HG02938 (cell line): ENCODE results near the gene MEGF11.

Experiments used
- ATAC-seq: cut with Tn5 transposase; IDR thresholded peaks from one replicate; pipeline ENCODE4 v1.9.1; 2021; ENCODE audit warnings: mild to moderate bottlenecking, moderate library complexity; ENCODE audit not compliant: unreplicated experiment

Gene MEGF11

DNA sequence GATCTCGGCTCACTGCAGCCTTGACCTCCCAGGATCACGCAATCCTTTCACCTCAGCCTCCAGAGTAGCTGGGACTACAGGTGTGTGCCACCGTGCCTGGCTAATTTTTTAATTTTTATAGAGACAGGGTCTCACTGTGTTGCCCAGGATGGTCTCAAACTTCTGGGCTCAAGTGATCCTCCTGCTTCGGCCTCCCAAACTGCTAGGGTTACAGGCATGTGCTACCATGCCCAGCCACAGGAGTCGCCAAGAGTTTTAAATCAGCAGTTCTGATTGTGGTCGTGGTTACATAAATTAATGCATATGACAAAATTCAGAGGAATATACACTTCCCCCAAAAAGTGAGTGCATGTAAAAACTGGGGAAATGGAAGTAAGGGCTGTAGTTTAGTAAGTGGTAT, 32.9 kb downstream of the MEGF11 start:
- no peak for ATAC-seq

DNA sequence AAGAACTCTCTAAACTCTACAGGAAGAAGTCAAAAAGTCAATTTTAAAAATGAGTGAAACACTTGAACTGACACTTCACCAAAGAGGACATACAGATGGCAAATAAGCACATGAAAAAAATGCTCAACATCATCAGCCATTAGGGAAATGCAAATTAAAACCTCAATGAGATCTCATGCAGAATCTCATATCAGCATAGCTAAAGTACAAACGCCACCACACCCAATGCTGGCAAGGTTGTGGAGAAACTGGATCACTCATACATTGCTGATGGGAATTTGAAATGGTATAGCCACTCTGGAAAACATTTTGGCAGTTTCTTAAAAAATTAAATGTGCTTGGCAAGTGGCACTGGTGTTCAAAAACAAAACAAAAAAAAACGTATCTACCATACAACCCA, 34.2 kb downstream of the MEGF11 start:
- ATAC-seq, result no peak

DNA sequence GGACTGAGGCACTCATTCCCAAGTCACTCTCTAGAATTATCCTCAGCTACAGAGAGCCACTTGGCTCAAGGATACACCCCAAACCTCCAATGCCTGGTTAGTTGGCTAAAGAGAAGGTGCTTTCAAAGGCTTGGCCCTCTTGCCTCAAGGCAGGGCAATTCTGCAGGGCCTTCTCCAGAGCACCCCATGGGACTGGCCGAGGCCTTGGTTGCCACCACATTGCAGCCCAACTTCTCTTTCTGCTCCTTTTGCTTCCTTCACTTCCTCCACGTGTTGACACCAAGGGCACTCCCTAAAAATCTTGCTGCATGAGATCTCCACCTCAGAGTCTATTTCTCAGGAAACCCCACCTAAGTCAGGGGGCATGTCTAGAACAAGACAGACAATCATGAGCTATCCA, 36.7 kb downstream of the MEGF11 start:
- no peak for ATAC-seq

DNA sequence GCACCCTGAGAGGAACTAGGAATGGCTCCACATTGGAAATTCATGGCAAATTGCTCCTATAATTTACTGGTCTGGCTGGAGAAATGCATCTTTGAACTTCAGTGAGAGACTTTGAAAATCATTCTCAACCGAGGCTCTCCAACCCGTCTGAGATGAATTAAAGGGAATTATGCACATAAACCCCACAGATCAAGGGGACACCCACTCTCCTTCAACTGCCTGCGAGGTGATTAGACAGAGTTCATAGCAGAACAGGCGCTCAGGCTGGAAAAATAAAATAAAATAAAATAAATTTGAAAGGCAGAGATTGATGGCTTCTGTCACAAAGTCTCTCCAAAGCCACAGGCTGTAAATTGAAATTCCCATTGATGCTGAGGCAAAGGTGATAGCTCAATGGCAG, 37.7 kb downstream of the MEGF11 start:
- ATAC-seq, result no peak

DNA sequence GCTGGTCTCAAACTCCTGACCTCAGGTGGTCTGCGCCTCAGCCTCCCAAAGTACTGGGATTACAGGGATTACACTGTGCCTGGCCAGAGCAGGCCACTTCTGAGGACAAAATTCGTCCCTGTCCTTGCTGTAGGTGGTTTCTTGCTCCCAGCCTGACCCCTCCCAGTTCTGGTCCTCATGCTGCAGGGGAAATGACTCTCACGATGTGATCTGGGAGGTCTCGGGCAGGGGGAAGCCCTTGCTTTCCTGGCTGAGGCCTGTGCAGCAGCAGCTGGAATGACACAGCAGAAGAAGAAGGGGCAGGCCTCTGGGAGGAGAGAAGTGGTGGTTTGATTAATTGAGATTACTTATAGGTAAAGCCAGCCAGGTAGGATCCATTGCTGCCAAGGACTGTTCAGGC, 39.3 kb downstream of the MEGF11 start:
- no peak for ATAC-seq

DNA sequence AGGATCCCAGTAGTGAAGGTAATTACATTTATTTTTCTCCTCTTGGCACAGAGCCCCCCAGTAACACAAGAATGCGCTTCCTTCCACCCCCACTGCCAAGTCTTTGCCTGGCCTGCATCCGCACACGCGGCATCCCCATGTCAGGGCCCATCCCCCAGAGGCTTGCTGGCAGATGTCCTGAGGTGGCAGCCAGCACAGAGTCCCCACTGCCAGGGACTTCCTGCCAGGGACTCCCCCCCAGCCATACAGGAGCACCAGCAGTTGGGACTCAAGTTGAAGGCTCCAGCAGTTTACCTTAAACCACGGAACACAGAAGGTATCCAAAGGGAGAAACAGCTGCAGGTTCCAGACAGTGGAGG, 41.0 kb downstream of the MEGF11 start:
- no peak for ATAC-seq

DNA sequence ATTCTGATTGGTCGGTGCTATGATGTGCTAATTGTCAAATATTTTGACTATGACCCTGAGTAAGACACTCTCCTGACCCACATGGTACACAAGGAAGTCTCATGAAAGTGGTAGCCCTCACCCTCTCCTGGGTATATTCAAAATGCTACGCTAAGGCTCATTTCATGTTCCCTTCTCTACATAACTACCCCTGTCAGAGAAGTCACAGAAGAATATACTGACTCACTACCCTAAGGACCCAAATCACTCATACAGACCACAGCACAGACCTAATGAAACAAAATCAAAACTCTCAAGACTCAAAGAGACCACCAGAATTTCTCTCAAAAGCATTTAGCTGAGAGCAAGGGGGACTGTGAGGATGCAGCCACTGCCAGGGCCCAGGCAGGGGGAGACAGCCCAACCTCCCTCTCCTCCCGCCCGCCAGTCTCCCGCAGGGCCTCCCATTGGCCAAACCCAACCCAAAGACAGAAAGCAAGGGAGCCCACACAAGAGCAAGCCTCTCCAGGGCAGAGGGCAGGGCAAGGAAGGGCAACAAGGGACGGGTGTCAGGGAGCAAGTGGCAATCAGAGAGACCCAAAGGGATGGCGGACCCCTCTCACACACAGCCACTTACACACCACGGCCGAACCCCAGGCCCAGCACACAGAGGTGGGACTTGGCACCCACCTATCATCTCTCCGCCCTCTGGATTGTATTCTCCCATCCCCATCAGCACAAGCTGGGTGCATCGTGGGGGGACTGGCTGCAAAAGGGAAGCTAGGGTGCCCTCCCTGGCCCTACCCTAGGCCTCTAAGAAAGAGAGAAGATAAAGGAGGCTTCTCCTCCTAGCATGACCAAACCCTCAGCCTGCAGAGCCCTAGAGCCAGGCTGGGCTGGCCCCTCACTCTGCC, 41.6 kb downstream of the MEGF11 start:
- ATAC-seq, result no peak

DNA sequence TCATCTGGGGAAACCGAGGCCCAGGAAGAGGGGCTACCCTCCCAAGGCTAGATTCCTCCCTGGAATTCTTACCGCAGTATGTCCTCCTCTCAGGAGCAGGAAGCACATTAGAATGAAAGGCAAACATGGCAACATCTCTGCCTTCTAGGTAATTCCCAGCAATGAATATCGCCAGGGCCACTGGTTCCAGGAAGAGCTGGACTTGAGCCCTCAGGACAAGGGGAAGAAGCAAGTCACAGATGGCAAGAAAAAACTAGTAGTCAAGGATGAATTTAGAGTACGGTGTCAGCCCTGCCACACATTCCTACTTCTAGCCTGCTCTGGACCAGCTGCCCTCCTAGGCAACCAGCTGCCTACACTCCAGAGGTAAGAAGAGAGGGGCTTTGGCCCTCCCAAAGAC, 42.9 kb downstream of the MEGF11 start:
- ATAC-seq, result no peak

DNA sequence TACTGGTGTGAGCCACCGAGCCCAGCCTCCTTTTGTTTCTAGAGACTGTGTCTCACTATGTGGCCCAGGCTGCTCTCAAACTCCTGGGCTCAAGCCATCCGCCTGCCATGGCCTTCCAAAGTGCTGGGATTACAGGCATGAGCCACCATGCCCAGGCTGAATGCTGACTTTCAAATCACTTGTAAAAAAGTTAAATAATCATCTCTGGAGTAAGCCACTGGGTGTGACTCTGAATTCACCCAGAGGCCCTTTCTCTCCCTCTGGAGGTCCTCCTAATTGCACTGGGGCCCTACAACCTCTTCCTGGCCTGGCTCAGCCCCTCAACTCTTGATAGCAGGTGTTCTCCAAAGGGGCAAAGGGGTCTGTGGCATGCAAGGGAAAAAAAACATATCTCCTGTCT, 54.8 kb downstream of the MEGF11 start:
- no peak for ATAC-seq

DNA sequence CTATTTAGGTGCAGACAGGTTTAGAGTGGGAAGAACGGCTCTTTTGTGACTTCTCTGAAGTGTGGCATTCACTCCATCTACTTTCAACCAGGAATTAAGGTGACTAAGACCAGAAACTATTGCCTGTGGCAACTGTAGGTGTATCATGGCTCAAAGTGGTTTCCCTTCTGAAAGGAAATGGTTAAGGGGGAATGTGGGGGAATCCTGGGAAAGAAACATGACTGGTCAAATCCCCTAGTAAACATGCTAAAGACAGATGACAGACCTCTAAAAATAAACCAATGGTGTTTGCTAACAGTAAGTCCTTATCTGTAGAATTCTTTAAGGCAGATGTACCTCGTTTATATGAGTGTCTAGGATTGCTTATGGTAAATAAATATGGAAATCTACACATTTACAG, 56.9 kb downstream of the MEGF11 start:
- no peak for ATAC-seq

DNA sequence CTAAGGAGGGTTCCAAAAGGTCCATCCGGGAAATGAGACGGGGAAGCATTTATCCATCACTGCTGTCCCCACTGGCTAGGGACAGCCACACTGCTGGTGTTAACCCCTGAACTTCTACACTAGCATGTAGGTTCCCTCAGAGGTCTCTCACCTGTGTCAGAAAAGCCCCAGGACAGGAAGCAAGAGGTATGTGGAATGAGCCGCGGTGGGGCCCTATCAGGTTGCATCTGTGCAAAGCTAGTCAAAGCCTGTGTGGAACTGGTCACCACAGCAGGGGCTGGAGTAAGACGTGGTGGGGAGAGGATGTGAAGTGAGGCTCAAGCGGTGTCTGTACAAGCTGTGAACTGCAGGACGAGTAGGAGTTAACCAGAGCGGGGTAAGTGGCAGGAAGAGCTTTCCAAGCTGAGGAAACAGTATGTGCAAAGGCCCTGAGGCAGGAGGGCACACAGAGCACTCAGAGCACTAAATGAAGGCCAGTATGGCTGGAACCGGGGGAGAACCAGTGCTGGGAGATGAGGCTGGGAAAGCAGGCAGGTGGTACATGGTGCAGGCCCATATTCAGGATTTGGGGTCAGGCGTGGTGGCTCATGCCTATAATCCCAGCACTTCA, 57.8 kb downstream of the MEGF11 start:
- ATAC-seq, result no peak

DNA sequence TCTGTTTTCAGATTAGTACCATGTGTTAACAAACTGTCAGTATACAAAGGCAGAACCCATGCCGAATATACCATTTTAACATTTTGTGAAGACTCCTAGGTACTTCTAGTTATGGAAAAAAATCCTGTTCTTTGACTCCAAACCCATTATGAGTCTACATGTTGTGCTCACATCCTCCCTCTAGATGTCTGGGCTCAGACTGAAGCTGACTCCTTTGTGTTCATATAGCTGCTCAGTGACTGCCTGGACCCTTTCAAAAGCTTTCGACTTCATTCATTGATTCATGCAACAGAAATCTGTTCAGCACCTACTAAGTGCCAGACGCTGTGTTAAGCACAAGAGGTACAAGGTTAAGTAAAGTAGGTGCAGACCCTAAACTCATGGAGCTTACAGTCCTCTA, 60.5 kb downstream of the MEGF11 start:
- no peak for ATAC-seq

DNA sequence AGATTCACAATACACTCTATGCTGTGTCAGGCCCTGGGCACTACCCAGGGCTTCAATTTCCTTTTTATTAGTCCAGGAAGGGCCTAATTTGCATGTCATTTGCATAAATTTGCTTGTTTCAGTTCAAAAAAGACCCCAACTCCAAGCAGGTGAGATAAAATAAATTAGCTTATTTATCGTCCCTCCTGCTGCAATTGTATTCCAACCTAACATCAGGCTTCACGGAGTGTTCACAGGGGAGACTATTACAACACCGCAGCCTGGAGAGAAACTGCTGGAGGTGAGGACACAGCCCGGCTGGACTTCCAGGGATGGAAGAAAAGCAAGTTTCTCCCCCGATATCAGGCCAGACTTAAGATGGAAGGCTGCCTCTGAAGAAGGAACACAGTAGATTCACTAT, 62.8 kb downstream of the MEGF11 start:
- no peak for ATAC-seq

DNA sequence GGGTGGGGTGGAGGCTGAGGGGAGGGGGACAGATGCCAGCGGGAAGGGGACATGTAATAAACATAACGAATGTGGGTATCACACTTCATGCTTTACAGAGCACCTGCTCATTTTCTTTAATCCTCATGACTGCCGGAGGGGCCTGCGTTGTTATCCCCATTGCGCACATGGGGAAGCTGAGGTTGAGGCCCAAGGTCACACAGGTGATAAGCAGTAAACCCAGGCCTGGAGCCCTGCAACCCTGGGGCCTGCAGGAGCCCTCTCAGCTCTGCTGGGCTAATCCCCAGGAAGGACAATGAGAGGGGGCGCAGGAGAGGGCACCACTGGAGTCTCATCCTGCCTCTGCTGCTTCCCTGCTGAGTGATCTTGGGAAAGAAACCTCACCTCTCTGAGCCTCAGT, 64.3 kb downstream of the MEGF11 start:
- no peak for ATAC-seq

DNA sequence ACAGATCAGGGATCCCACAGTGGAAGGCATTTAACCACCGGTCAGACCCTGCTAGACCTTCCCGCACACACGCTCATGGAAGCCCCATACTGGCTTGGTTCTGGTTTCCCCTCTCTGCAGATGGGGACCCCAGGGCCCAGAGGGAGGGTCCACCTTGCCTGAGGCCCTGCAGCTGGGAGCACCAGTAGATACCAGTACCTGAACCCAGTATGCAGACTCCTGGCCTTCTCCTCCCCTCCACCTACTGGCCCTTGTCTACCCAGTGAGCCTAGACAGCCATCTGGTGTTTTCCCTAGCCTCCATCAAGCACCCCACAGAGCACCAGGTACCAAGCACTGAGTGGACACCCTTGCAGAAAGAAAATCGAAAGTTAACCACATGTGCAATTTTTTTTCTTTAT, 65.1 kb downstream of the MEGF11 start:
- no peak for ATAC-seq

DNA sequence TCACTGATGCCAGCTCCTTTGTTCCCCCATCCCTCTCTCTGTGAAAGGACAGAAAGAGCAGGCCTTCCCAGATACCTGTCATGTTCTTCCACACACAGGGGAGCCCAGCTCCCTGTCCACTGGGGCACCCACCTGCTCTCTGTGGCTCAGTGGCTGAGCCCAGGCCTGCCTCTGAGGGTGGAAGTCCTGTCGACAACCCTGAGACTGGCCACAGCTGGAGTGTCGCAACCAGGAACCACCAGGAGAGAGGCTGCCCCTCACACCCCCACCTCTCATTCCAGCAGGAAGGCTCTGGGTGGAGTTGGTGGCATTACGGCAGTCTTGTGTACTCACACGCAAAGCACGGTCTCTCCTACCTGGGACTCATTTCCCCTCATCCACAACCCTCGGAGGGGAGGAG, 66.3 kb downstream of the MEGF11 start:
- ATAC-seq, result no peak

DNA sequence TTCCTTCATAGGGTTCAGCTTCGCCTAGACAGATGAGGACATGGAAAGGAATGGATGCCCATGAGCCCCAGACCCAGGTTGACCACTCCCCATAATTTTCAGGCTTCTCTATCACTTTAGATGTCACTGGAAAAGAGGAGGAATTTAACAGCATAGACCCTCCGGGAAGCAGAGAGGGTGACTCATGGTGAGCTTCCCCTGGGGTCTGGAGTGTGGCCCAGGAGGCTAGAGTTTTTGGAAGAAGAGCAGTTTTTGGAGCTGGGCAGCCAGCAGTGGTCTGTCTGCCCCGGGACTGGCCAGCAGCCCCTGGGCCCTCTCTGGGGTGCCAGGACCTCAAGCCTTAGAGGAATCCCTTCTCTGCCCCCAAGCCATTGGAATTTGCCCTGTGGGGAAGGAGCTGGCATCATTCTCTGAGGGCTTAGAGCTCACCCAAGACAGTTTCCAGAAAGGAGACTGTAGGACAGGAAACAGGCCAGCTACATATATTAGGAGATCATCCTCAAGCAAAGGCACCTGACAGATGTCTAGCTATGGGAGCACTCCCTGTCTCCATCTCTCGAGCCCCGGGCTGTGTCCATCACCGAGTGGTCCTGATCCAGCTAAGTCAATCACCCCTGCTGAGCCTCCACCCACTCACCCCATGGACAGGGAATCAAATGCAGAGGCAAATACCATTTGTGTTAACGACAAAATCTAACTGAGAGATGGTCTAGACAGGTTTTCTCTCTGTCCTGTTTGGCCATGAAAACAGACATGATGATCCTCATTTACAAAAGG, 67.3 kb downstream of the MEGF11 start:
- no peak for ATAC-seq

DNA sequence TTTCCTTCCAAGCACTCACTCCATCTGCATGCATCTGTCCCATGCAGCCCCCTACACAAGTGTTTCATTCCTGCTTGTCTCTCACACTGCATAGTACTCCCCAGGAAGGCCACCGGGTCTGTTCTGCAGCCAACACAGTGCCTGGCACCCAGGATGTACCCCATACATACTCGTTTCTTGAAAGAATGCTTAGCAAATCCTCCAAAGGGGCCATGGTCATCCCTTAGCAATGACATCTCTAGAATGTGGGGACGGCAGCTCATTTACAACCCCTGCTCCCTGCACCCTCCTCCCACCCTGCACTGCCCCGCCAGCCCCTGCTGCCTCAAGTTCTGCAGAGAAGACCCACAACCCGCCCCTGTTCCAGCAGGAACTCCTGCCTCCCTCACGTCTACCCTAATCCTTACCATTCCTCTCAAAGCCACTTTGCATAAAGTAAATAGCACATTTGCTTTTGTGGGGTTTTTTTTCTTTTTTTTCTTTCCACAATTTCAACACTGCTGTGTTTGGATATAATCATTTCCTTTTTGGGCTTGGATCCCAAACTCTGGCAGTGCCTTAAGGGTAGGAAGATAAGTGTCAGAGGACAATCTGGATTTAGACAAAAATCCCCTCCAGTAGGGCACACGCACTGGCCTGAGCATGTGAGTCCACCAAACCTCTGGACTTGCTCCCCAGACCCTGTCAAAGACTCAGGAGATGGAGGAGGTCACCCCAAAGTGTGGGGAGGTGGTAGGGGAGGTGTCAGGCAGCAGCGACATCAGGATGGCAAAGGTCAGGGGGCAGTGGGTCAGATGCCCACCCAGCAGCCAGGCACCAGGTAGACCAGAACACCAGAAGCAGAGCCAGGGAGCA, 68.4 kb downstream of the MEGF11 start:
- no peak for ATAC-seq

DNA sequence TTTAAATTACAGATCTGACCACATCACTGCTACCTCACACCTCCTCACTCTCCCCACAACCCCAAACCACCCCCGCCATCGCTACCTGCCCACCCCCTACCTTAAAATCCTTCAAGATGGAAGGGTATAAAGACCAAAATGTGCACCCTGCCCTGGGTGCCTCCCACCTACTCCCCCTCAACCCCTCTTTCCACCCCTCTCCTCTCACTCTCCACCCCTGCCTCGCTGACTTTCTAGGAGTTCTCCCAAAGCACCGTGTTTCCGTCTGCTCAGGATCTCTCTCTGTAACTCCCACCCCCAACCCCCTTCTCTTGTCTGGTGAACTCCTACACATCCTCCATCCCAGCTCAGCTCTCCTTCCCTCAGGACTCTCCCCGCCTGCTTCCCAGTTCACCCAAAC, 69.1 kb downstream of the MEGF11 start:
- ATAC-seq, result no peak

DNA sequence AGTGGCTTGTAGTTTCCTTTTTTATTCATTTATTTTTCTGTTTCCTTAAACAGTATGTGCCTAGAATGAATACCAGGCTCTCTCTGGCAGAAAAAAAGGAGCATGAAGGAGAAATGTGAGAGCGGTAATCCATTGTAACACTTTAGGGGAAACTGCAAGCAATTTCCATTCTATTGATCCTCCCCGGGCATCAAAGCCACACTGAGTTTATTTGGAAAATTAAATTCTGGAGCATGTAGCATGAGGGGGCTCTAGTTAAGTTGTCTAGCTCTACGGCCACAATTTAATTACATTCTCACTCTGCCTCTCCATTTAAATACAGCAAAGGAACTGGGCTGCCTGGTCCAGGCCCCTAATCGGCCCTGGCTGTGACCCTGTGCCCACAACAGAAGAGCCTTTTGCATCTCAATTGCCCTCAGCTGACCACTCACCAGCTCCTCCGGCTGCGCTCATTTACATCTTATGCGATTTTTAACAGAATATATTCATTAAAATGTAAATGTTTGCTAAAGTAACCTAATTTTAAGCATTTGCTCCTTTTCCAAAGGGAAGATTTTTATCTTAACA, 72.9 kb downstream of the MEGF11 start:
- no peak for ATAC-seq

DNA sequence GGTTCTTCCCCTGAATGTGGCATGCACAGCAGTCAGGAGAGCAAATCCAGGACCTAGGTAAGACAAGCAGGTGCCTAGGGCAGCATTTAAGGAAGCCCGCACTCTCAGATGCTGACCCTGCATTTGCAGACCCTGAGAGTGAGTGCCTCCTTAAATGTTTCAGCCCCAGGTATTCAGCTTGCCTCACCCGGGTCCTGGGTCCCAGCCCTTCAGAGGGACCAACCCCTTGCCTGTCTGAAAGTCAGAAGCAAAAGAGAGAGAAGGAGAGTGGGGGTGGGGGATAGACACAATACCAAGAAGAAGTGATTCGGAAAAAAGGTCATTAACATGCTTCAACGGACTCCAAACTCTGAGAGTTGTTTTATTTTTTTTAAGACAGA, 75.0 kb downstream of the MEGF11 start:
- ATAC-seq, result no peak
